ENCODE measurements around the gene KCNN1. TPM values are rescaled to one million over a fixed set of nuclear protein-coding genes. Genes with fewer than 3 reads are reported as not detected.
A peak's percentile ranks its signal among the peaks of the same experiment; 100 is the strongest.
"Not testable (repeated sequence)": the region's sequence is repeated elsewhere in the genome, so short reads cannot be mapped to it uniquely, and the experiment has no call there.

KCNN1 gene
- polyA plus RNA-seq, 3 donors: not detected

GRCh38 chr19:18002347-18002850 is 35.5 kb downstream of the KCNN1 start:
- peak; percentile 78 to 84 (median 78) for DNase-seq
- peaks cover 39% of the 10 kb centered on the region for H3K4me1 Mint-ChIP-seq
- Histone ChIP-seq H3K4me2 (replicated peaks; ENCODE audit: extremely low read depth, low read length, poor library complexity, severe bottlenecking) (peak overlapping the region; percentile 88), H4K20me1 (ENCODE audit: insufficient read depth, low read length) (peaks cover 45% of the 10 kb centered on the region), H3K27me3 (ENCODE audit: control insufficient read depth in 2 of 2, insufficient read depth in 2 of 2, low read length in 2 of 2) (no peaks in the 10 kb centered on the region), H2AFZ (ENCODE audit: insufficient read depth, low read depth, low read length, poor library complexity, severe bottlenecking) (no peak overlapping the region), H3K9ac (ENCODE audit: insufficient read depth, low read length, poor library complexity, severe bottlenecking) (peak overlapping the region; percentile 87), H3K4me1 (ENCODE audit: control insufficient read depth in 1 of 2, insufficient read depth in 2 of 2, low read length in 2 of 2) (peaks cover 35 to 53% of the 10 kb centered on the region in 2 donors), H3K4me3 (replicated peaks in 1 of 3; ENCODE audit: low read depth in 2 of 3, low read length in 3 of 3) (peak overlapping the region; percentile 83 to 87 (median 85)), H3K79me2 (ENCODE audit: insufficient read depth, low read length) (peaks cover 46% of the 10 kb centered on the region), H3K9me3 (replicated peaks in 1 of 2; ENCODE audit: control insufficient read depth in 1 of 2, insufficient read depth in 1 of 2, low read length in 2 of 2) (no peaks in the 10 kb centered on the region), H3K27ac (ENCODE audit: low read depth in 1 of 2, low read length in 2 of 2) (peak overlapping the region; percentile 80 to 85), H3K36me3 (replicated peaks in 1 of 2; ENCODE audit: control insufficient read depth in 1 of 2, insufficient read depth in 2 of 2, low read length in 2 of 2) (peaks cover 0 to 2% of the 10 kb centered on the region in 2 donors)
- no peaks in the 10 kb centered on the region for H3K27me3 Mint-ChIP-seq (ENCODE audit: low read depth in 3 of 3)
- TF ChIP-seq CTCF (IDR thresholded peaks at IDR 0.05): no peak
- H3K4me3 Mint-ChIP-seq: peak overlapping the region; percentile 90 to 92
- 7% methylated on average over 17 of the region's 27 CpGs for WGBS (ENCODE audit: insufficient coverage)
- intact Hi-C loops (cut with micrococcal nuclease): loop anchor here in 1 of 2 donors (5.0 kb wide), 1 partner anchor 110 kb away; no protein-coding TSS in a partner anchor
- H3K36me3 Mint-ChIP-seq: peaks cover 5 to 34% of the 10 kb centered on the region in 2 donors
- H3K9me3 Mint-ChIP-seq: peaks cover 0 to 2% (median 0%) of the 10 kb centered on the region in 7 donors
- H3K27ac Mint-ChIP-seq: peak overlapping the region; percentile 89 to 94 (median 92)

- DNase-seq; H3K27me3 Mint-ChIP-seq (ENCODE audit: low read depth in 3 of 3); H3K4me3 ChIP-seq (replicated peaks in 1 of 3; ENCODE audit: low read depth in 2 of 3, low read length in 3 of 3); H3K27ac Mint-ChIP-seq; H3K27me3 ChIP-seq (ENCODE audit: control insufficient read depth in 2 of 2, insufficient read depth in 2 of 2, low read length in 2 of 2); H3K4me3 Mint-ChIP-seq; H3K9ac ChIP-seq (ENCODE audit: insufficient read depth, low read length, poor library complexity, severe bottlenecking); H2AFZ ChIP-seq (ENCODE audit: insufficient read depth, low read depth, low read length, poor library complexity, severe bottlenecking); H3K9me3 Mint-ChIP-seq; H3K27ac ChIP-seq (ENCODE audit: low read depth in 1 of 2, low read length in 2 of 2); H3K9me3 ChIP-seq (replicated peaks in 1 of 2; ENCODE audit: control insufficient read depth in 1 of 2, insufficient read depth in 1 of 2, low read length in 2 of 2); H3K4me2 ChIP-seq (replicated peaks; ENCODE audit: extremely low read depth, low read length, poor library complexity, severe bottlenecking): not testable (repeated sequence)
- 100% methylated on average over 2 of the region's 35 CpGs for WGBS (ENCODE audit: insufficient coverage)
- Mint-ChIP-seq H3K36me3 (peaks cover 24 to 57% of the 10 kb centered on the region in 2 donors), H3K4me1 (peaks cover 40% of the 10 kb centered on the region)
- H3K4me1 ChIP-seq (ENCODE audit: control insufficient read depth in 1 of 2, insufficient read depth in 2 of 2, low read length in 2 of 2): peaks cover 38 to 55% of the 10 kb centered on the region in 2 donors
- peaks cover 22 to 23% of the 10 kb centered on the region in 2 donors for H3K36me3 ChIP-seq (replicated peaks in 1 of 2; ENCODE audit: control insufficient read depth in 1 of 2, insufficient read depth in 2 of 2, low read length in 2 of 2)
- H3K79me2 ChIP-seq (ENCODE audit: insufficient read depth, low read length): peaks cover 64% of the 10 kb centered on the region
- intact Hi-C loops (cut with micrococcal nuclease): loop anchor here in 1 of 2 donors (5.0 kb wide), 1 partner anchor 147 kb away; the partner anchor contains the start of gene PIK3R2
- peaks cover 78% of the 10 kb centered on the region for H4K20me1 ChIP-seq (ENCODE audit: insufficient read depth, low read length)
Measured at GRCh38 chr19:18005750-18006149, 38.8 kb downstream of the KCNN1 start.

Data from CD14-positive monocyte (primary cell).